GM18519 (cell line): ENCODE measurements around the gene PWP2.

Source experiments
- ATAC-seq: cut with Tn5 transposase; IDR thresholded peaks from one replicate; pipeline ENCODE4 v1.9.1; 2021; ENCODE audit warnings: mild to moderate bottlenecking, moderate library complexity; ENCODE audit not compliant: unreplicated experiment, low FRiP score

PWP2 gene

GRCh38 chr21:44107026-44107501, at the start of gene PWP2:
Gene PWP2, plus strand, starts transcription at chr21:44107399. Its CDS starts 18 bp downstream, at chr21:44107417.
- ATAC-seq: peak; percentile 53

- no peak for ATAC-seq
These were observed 49.1 kb upstream of the PWP2 start for GRCh38 chr21:44057960-44058651.

- ATAC-seq: no peak
These were observed 48.6 kb upstream of the PWP2 start for GRCh38 chr21:44058652-44058964.

GRCh38 chr21:44058981-44059380, 48.2 kb upstream of the PWP2 start:
- ATAC-seq: no peak

GRCh38 chr21:44059710-44060109, 47.5 kb upstream of the PWP2 start:
- ATAC-seq: no peak

- ATAC-seq: no peak
These were observed 44.8 kb upstream of the PWP2 start for GRCh38 chr21:44062380-44062779.

- ATAC-seq: no peak
These were observed 43.9 kb upstream of the PWP2 start for GRCh38 chr21:44063151-44063912.

GRCh38 chr21:44064852-44065403, 42.3 kb upstream of the PWP2 start:
- no peak for ATAC-seq

- ATAC-seq: no peak
These were observed 41.8 kb upstream of the PWP2 start for GRCh38 chr21:44065428-44065827.

- ATAC-seq: no peak
These were observed 41.1 kb upstream of the PWP2 start for GRCh38 chr21:44066116-44066515.

- ATAC-seq: no peak
These were observed 40.0 kb upstream of the PWP2 start for GRCh38 chr21:44067011-44067839.

- ATAC-seq: no peak
These were observed 36.8 kb upstream of the PWP2 start for GRCh38 chr21:44070391-44070790.

GRCh38 chr21:44071359-44072104, 35.7 kb upstream of the PWP2 start:
- ATAC-seq: no peak

GRCh38 chr21:44072111-44072510, 35.1 kb upstream of the PWP2 start:
- no peak for ATAC-seq

- no peak for ATAC-seq
These were observed 32.8 kb upstream of the PWP2 start for GRCh38 chr21:44074315-44074958.

GRCh38 chr21:44076316-44076715, 30.9 kb upstream of the PWP2 start:
- ATAC-seq: no peak

- ATAC-seq: no peak
These were observed 28.7 kb upstream of the PWP2 start for GRCh38 chr21:44078411-44078981.

- no peak for ATAC-seq
These were observed 27.8 kb upstream of the PWP2 start for GRCh38 chr21:44079446-44079845.

- ATAC-seq: no peak
These were observed 27.4 kb upstream of the PWP2 start for GRCh38 chr21:44079846-44080245.
